Measurements from ENCODE around the gene TUT4.

TUT4 gene

DNA sequence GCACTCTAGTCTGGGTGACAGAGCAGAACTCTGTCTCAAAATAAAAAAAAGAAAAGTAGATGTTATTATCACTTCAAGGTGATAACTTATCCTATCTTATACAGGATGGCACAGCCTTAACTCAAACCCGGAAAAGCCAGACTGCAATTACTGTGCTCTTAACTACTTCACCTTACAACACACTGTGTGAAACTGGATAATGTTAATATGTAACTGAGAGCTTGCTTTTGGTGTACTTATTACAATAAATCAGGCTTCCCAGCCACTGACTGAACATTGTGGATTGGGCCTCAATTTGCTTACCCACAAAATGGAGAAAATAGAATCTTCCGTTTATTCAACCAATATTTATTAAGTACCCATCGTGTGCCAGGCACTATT lies 150.0 kb downstream of the TUT4 start:
- Histone ChIP-seq H2AFZ (ENCODE audit: low read depth, low read length, severe bottlenecking) (no peak overlapping the region), H3K4me3 (ENCODE audit: insufficient read depth, low read length, poor library complexity, severe bottlenecking) (peak overlapping the region; percentile 89), H3F3A (ENCODE audit: insufficient read depth) (peaks cover 9% of the 10 kb centered on the region; the same call in 1 of the 2 replicates), H3K27me3 (ENCODE audit: low read length) (no peaks in the 10 kb centered on the region), H3K27ac (ENCODE audit: low read depth, low read length) (peak overlapping the region; percentile 78), H3K4me2 (ENCODE audit: low read depth, low read length, poor library complexity, severe bottlenecking) (peak overlapping the region; percentile 84), H3K9ac (ENCODE audit: low read length) (peak overlapping the region; percentile 85), H4K20me1 (ENCODE audit: low read depth, low read length) (no peaks in the 10 kb centered on the region), H3K9me2 (replicated peaks; ENCODE audit: insufficient read depth, low read length) (no peaks in the 10 kb centered on the region), H3K36me3 (ENCODE audit: low read length) (peaks cover 26% of the 10 kb centered on the region), H3K9me3 (ENCODE audit: insufficient read depth, low read length) (no peaks in the 10 kb centered on the region), H3K79me2 (ENCODE audit: insufficient read depth, low read length) (peaks cover 70% of the 10 kb centered on the region)
- TF ChIP-seq EZH2phosphoT487 (conservative IDR thresholded peaks at IDR 0.05; ENCODE audit: low read length) = no peak
- TF ChIP-seq, protein P1, sequence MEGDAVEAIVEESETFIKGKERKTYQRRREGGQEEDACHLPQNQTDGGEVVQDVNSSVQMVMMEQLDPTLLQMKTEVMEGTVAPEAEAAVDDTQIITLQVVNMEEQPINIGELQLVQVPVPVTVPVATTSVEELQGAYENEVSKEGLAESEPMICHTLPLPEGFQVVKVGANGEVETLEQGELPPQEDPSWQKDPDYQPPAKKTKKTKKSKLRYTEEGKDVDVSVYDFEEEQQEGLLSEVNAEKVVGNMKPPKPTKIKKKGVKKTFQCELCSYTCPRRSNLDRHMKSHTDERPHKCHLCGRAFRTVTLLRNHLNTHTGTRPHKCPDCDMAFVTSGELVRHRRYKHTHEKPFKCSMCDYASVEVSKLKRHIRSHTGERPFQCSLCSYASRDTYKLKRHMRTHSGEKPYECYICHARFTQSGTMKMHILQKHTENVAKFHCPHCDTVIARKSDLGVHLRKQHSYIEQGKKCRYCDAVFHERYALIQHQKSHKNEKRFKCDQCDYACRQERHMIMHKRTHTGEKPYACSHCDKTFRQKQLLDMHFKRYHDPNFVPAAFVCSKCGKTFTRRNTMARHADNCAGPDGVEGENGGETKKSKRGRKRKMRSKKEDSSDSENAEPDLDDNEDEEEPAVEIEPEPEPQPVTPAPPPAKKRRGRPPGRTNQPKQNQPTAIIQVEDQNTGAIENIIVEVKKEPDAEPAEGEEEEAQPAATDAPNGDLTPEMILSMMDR (IDR thresholded peaks at IDR 0.05; ENCODE audit: insufficient read depth, low read length, poor library complexity, severe bottlenecking) = no peak

DNA sequence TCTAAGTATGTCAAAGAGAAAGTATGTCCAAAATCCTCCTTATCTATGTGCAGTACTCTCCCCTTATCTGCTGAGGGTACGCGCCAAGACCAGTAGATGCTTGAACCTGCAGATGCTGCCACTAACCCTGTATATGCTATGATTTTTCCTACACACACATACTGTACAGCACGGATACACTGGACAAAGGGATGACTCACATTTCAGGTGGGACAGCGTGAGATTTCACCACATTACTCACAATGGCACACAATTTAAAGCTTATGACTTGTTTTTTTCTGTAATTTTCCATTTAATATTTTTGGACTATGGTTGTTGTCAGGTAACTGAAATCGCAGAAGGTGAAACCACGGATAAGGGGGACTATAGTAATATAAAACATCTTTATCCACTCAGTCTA lies 152.8 kb downstream of the TUT4 start:
- H3K4me3 ChIP-seq (ENCODE audit: insufficient read depth, low read length, poor library complexity, severe bottlenecking) = no peak overlapping the region
- H3K79me2 ChIP-seq (ENCODE audit: insufficient read depth, low read length) = peaks cover 49% of the 10 kb centered on the region
- H2AFZ ChIP-seq (ENCODE audit: low read depth, low read length, severe bottlenecking) = no peak overlapping the region
- H3K36me3 ChIP-seq (ENCODE audit: low read length) = peaks cover 28% of the 10 kb centered on the region
- H4K20me1 ChIP-seq (ENCODE audit: low read depth, low read length) = 0 out of 2 replicates have a peak, but pooled peaks cover under 1% of the 10 kb centered on the region
- no peak overlapping the region for H3K9ac ChIP-seq (ENCODE audit: low read length)
- no peaks in the 10 kb centered on the region for H3K9me2 ChIP-seq (replicated peaks; ENCODE audit: insufficient read depth, low read length)
- peaks cover 5% of the 10 kb centered on the region; the same call in 1 of the 2 replicates for H3F3A ChIP-seq (ENCODE audit: insufficient read depth)
- H3K27me3 ChIP-seq (ENCODE audit: low read length) = no peaks in the 10 kb centered on the region
- no peak overlapping the region for H3K27ac ChIP-seq (ENCODE audit: low read depth, low read length)
- TF ChIP-seq EZH2phosphoT487 (conservative IDR thresholded peaks at IDR 0.05; ENCODE audit: low read length) = no peak
- TF ChIP-seq, protein P1 (IDR thresholded peaks at IDR 0.05; ENCODE audit: insufficient read depth, low read length, poor library complexity, severe bottlenecking) = no peak
- H3K4me2 ChIP-seq (ENCODE audit: low read depth, low read length, poor library complexity, severe bottlenecking) = no peak overlapping the region
- H3K9me3 ChIP-seq (ENCODE audit: insufficient read depth, low read length) = no peaks in the 10 kb centered on the region

DNA sequence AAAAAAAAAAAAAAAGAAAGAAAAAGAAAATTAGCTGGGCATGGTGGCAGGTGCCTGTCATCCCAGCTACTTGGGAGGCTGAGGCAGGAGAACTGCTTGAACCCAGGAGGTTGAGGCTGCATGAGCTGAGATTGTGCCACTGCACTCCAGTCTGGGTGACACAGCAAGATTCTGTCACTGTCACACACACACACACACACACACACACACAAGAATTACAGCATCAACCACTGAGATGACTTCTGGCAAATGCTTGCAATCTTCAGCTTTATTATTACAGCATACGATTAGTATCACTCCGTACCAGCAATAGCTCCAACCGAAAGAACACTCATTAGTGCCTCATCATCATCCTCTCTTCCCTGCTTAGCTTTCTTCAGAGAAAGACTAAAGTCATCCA lies 153.3 kb downstream of the TUT4 start:
- no peak for TF ChIP-seq EZH2phosphoT487 (conservative IDR thresholded peaks at IDR 0.05; ENCODE audit: low read length)
- TF ChIP-seq, protein P1 (IDR thresholded peaks at IDR 0.05; ENCODE audit: insufficient read depth, low read length, poor library complexity, severe bottlenecking) = no peak
- no peak overlapping the region for H2AFZ ChIP-seq (ENCODE audit: low read depth, low read length, severe bottlenecking)
- no peak overlapping the region for H3K4me3 ChIP-seq (ENCODE audit: insufficient read depth, low read length, poor library complexity, severe bottlenecking)
- no peak overlapping the region for H3K27ac ChIP-seq (ENCODE audit: low read depth, low read length)
- H3K4me2 ChIP-seq (ENCODE audit: low read depth, low read length, poor library complexity, severe bottlenecking) = no peak overlapping the region
- H4K20me1 ChIP-seq (ENCODE audit: low read depth, low read length) = 0 out of 2 replicates have a peak, but pooled peaks cover 3% of the 10 kb centered on the region
- H3K9ac ChIP-seq (ENCODE audit: low read length) = no peak overlapping the region
- H3K36me3 ChIP-seq (ENCODE audit: low read length) = peaks cover 32% of the 10 kb centered on the region
- H3F3A ChIP-seq (ENCODE audit: insufficient read depth) = 0 out of 2 replicates have a peak, but pooled peaks cover 5% of the 10 kb centered on the region
- H3K27me3 ChIP-seq (ENCODE audit: low read length) = no peaks in the 10 kb centered on the region
- H3K9me3 ChIP-seq (ENCODE audit: insufficient read depth, low read length) = no peaks in the 10 kb centered on the region
- H3K79me2 ChIP-seq (ENCODE audit: insufficient read depth, low read length) = peaks cover 47% of the 10 kb centered on the region
- no peaks in the 10 kb centered on the region for H3K9me2 ChIP-seq (replicated peaks; ENCODE audit: insufficient read depth, low read length)

All from SU-DHL-6 (cell line).